Glutamatergic neuron (in vitro differentiated cells): ENCODE data around the gene ECPAS. TPM values are rescaled to one million over a fixed set of nuclear protein-coding genes. Genes with fewer than 3 reads are reported as not detected.

Experiments
- DNase-seq: peaks from one replicate; pipeline ENCODE4 v3.0.0; 2022
- H3K27ac Mint-ChIP-seq: one replicate; pipeline ENCODE4 v1.8.0; 2020; ENCODE audit warnings: mild to moderate bottlenecking, mixed read lengths, inconsistent platforms; ENCODE audit not compliant: unreplicated experiment
- H3K27me3 Mint-ChIP-seq: one replicate; pipeline ENCODE4 v1.8.0; 2020; ENCODE audit warnings: mild to moderate bottlenecking, moderate library complexity, mixed read lengths, inconsistent platforms; ENCODE audit not compliant: unreplicated experiment
- H3K36me3 Mint-ChIP-seq: one replicate; pipeline ENCODE4 v1.8.0; 2020; ENCODE audit warnings: mild to moderate bottlenecking, mixed read lengths, inconsistent platforms; ENCODE audit not compliant: unreplicated experiment
- H3K4me1 Mint-ChIP-seq: one replicate; pipeline ENCODE4 v1.8.0; 2020; ENCODE audit warnings: mild to moderate bottlenecking, low read depth, mixed read lengths, inconsistent platforms; ENCODE audit not compliant: unreplicated experiment
- H3K4me3 Mint-ChIP-seq: one replicate; pipeline ENCODE4 v1.8.0; 2020; ENCODE audit warnings: mild to moderate bottlenecking, mixed read lengths, inconsistent platforms; ENCODE audit not compliant: unreplicated experiment
- H3K9me3 Mint-ChIP-seq: one replicate; pipeline ENCODE4 v1.8.0; 2020; ENCODE audit warnings: mild to moderate bottlenecking, moderate library complexity, mixed read lengths, inconsistent platforms; ENCODE audit not compliant: unreplicated experiment
- CTCF ChIP-seq: fragments of 200-600 bp; sonication (generic); IDR thresholded peaks from one replicate; pipeline ENCODE4 v1.5.0; 2021; ENCODE audit not compliant: partially characterized antibody, unreplicated experiment
- total RNA-seq: library from RNA; stranded (reverse); fragmentation: NEBNext Ultra II Directional; extraction: Animal tissue kit (Norgen Biotek cat#: 25700); gene quantifications from one replicate; pipeline ENCODE4 v1.2.1, GENCODE V29; 2021; ENCODE audit not compliant: unreplicated experiment

The ECPAS gene
- total RNA-seq, 1 donor from 2014 or later = 53.5 TPM

- Mint-ChIP-seq H3K4me1 (no peaks in the 10 kb centered on the region), H3K9me3 (peaks cover 5% of the 10 kb centered on the region), H3K27me3 (no peaks in the 10 kb centered on the region), H3K4me3 (no peak overlapping the region), H3K27ac (no peak overlapping the region), H3K36me3 (peaks cover 35% of the 10 kb centered on the region)
- no peak for DNase-seq
- no peak for TF ChIP-seq CTCF
Measured at GRCh38 chr9:111399772-111400563, 84.2 kb downstream of the ECPAS start.

- Mint-ChIP-seq H3K9me3 (peaks cover 5% of the 10 kb centered on the region), H3K4me3 (no peak overlapping the region), H3K36me3 (peaks cover 28% of the 10 kb centered on the region), H3K27ac (no peak overlapping the region), H3K4me1 (no peaks in the 10 kb centered on the region), H3K27me3 (no peaks in the 10 kb centered on the region)
- DNase-seq = no peak
- TF ChIP-seq CTCF = no peak
Measured at GRCh38 chr9:111399211-111399739, 84.9 kb downstream of the ECPAS start.

GRCh38 chr9:111393971-111394370, 90.2 kb downstream of the ECPAS start:
- H3K27ac Mint-ChIP-seq = no peak overlapping the region
- H3K9me3 Mint-ChIP-seq = no peaks in the 10 kb centered on the region
- H3K27me3 Mint-ChIP-seq = no peaks in the 10 kb centered on the region
- H3K36me3 Mint-ChIP-seq = no peaks in the 10 kb centered on the region
- H3K4me3 Mint-ChIP-seq = no peak overlapping the region
- no peak for TF ChIP-seq CTCF
- DNase-seq = no peak
- no peaks in the 10 kb centered on the region for H3K4me1 Mint-ChIP-seq

GRCh38 chr9:111389406-111389805, 94.8 kb downstream of the ECPAS start:
- Mint-ChIP-seq H3K27ac (no peak overlapping the region), H3K27me3 (no peaks in the 10 kb centered on the region), H3K9me3 (no peaks in the 10 kb centered on the region), H3K4me1 (no peaks in the 10 kb centered on the region), H3K36me3 (no peaks in the 10 kb centered on the region), H3K4me3 (no peak overlapping the region)
- TF ChIP-seq CTCF = no peak
- DNase-seq = no peak

GRCh38 chr9:111386386-111386785, 97.8 kb downstream of the ECPAS start:
- H3K27me3 Mint-ChIP-seq = no peaks in the 10 kb centered on the region
- no peaks in the 10 kb centered on the region for H3K9me3 Mint-ChIP-seq
- no peak overlapping the region for H3K27ac Mint-ChIP-seq
- TF ChIP-seq CTCF = no peak
- H3K4me1 Mint-ChIP-seq = no peaks in the 10 kb centered on the region
- H3K36me3 Mint-ChIP-seq = peaks cover 3% of the 10 kb centered on the region
- H3K4me3 Mint-ChIP-seq = no peak overlapping the region
- DNase-seq = no peak
